HepG2 (cell line): ENCODE data around the gene MMS19.

Experiments used
- CBX1 ChIP-seq: IDR thresholded peaks from one replicate; pipeline ENCODE4 v1.6.1; 2016; ENCODE audit warnings: antibody characterized with exemption, low read depth
- EZH2 ChIP-seq: conservative IDR thresholded peaks from 2 replicates; pipeline ENCODE4 v1.6.1; 2012; ENCODE audit warnings: mild to moderate bottlenecking, low read depth, low read length, moderate library complexity
- IRF2 ChIP-seq: IDR thresholded peaks from 2 replicates; pipeline ENCODE4 v1.6.1; 2018; ENCODE audit warnings: missing genetic modification reagents, missing compliant biosample characterization
- KLF16 ChIP-seq, 2 experiments: sonication (generic) in 1 of 2; formaldehyde crosslinking in 1 of 2; IDR thresholded peaks; 2 replicates each; pipeline versions ENCODE4 v1.6.1 to v1.8.0; 2016 to 2023; ENCODE audit warnings: missing genetic modification reagents in 2 of 2, missing compliant biosample characterization in 1 of 2
- PHB2 ChIP-seq: fragments of 450-650 bp; IDR thresholded peaks from 2 replicates; pipeline ENCODE4 v1.6.1; 2018; ENCODE audit not compliant: partially characterized antibody
- POLR2AphosphoS5 ChIP-seq: IDR thresholded peaks from 2 replicates; pipeline ENCODE4 v1.6.1; 2012; ENCODE audit warnings: low read depth, low read length
- RELA ChIP-seq: sonication (generic); formaldehyde crosslinking; IDR thresholded peaks from 2 replicates; pipeline ENCODE4 v1.4.0; 2020; ENCODE audit warnings: missing genetic modification reagents
- RFXAP ChIP-seq: sonication (generic); formaldehyde crosslinking; IDR thresholded peaks from 2 replicates; pipeline ENCODE4 v1.4.0; 2020; ENCODE audit warnings: missing genetic modification reagents, borderline replicate concordance
- TCF12 ChIP-seq, 2 experiments: fragments of 450-650 bp in 1 of 2; sonication (generic) in 1 of 2; formaldehyde crosslinking in 1 of 2; IDR thresholded peaks; 2 replicates each; pipeline versions ENCODE4 v1.6.1 to v1.8.0; 2017 to 2022; ENCODE audit warnings: antibody characterized with exemption in 1 of 2, mild to moderate bottlenecking in 1 of 2, missing genetic modification reagents in 1 of 2, moderate library complexity in 1 of 2
- TF ChIP-seq, protein P1 (sequence below): IDR thresholded peaks from 2 replicates; pipeline ENCODE4 v1.6.1; 2012; ENCODE audit warnings: inconsistent platforms
- TF ChIP-seq, protein P2 (sequence below): IDR thresholded peaks from 2 replicates; pipeline ENCODE4 v1.6.1; 2016; ENCODE audit warnings: missing compliant biosample characterization, missing genetic modification reagents, borderline replicate concordance

DNA sequence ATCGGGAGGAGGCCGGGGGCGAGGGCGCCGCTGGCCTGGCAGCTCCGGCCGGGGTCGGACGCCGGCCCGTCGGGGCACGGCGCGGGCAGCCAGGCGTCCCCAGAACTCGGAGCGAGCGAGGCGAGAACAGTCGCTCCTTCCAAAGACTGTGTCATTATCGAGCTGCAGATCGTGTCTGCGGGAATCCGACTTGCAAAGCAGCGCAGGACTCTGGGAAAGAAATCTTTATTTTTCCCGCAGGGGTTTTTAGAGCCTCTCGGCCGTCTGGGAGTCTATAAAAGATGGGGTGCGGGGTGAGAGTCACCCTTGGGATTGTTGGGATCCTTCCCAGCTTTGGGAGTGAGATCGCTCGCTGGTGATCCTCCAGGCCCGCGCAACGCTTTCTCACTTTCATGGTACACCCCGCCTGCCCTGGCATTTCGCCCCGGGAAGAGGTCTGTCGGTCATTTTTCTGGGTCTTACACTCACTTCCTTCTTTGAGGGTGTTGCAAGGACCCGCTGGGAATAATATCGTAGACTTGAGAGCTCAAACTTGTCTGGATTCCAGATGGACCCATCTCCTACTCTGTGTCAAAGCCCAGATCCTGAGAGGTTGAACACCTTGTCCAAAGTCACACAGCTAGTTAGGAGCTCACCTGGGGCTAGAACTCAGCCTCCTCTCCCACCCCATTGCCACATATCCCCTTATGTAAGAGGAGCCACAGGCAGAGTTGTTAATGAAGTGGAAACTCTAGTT is 1.5 kb upstream of the MMS19 start:
- no peak for TF ChIP-seq EZH2
- no peak for TF ChIP-seq PHB2
- no peak for TF ChIP-seq POLR2AphosphoS5
- no peak for TF ChIP-seq TCF12 (IDR thresholded peaks at IDR 0.05)
- TF ChIP-seq TCF12 (CRISPR knock-in tag; IDR thresholded peaks at IDR 0.05), result no peak
- TF ChIP-seq, protein P1, sequence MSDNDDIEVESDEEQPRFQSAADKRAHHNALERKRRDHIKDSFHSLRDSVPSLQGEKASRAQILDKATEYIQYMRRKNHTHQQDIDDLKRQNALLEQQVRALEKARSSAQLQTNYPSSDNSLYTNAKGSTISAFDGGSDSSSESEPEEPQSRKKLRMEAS, result 0 out of 2 replicates have a peak, but pooled peaks have one; percentile 2
- TF ChIP-seq RFXAP (CRISPR knock-in tag), result no peak
- no peak for TF ChIP-seq IRF2 (CRISPR knock-in tag)
- no peak for TF ChIP-seq KLF16 (CRISPR knock-in tag; IDR thresholded peaks at IDR 0.05)
- no peak for TF ChIP-seq RELA
- no peak for TF ChIP-seq CBX1
- TF ChIP-seq, protein P2, sequence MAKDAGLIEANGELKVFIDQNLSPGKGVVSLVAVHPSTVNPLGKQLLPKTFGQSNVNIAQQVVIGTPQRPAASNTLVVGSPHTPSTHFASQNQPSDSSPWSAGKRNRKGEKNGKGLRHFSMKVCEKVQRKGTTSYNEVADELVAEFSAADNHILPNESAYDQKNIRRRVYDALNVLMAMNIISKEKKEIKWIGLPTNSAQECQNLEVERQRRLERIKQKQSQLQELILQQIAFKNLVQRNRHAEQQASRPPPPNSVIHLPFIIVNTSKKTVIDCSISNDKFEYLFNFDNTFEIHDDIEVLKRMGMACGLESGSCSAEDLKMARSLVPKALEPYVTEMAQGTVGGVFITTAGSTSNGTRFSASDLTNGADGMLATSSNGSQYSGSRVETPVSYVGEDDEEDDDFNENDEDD, result no peak
